RPMI8226 (cell line): ENCODE measurements around the gene LRRC2.
"Not testable (repeated sequence)": the region's sequence is repeated elsewhere in the genome, so short reads cannot be mapped to it uniquely, and the experiment has no call there.

Experiments used
- DNase-seq: peaks from one replicate; pipeline ENCODE4 v3.0.0-alpha.2; 2015

The LRRC2 gene

GRCh38 chr3:46566040-46566641 lies at the start of gene LRRC2:
Gene LRRC2, minus strand, starts transcription at chr3:46566302. Its CDS starts 14,711 bp downstream, at chr3:46551591.
- no peak for DNase-seq

- no peak for DNase-seq
Measured at GRCh38 chr3:46615050-46615775, 49.1 kb upstream of the LRRC2 start.

GRCh38 chr3:46614431-46614830 lies 48.3 kb upstream of the LRRC2 start:
- no peak for DNase-seq

DNA sequence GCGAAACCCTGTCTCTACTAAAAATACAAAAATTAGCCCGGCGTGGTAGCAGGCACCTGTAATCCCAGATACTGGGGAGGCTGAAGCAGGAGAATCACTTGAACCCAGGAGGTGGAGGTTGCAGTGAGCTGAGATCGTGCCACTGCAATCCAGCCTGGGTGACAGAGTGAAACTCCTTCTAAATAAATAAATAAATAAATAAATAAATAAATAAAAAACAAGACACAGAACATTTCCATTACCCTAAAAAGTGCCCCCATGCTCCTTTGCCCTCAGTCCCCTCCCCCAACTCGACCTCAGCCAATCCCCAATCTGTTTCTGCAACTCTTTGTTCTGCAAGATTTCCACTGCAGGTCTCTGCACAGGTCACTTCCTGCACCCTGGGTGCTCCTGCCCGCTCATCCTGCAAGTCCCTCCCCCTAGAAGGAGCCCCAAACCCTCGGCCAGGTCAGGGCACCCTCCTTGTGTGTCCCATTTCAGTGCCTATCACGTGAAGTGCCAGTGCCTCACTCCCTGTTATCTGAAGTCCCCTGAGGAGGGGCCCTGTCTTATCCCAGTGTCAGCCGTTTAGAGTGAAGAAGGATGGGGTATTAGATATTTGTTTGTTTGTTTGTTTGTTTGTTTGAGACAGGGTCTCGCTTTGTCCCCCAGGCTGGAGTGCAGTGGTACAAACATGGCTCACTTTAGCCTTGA lies 47.4 kb upstream of the LRRC2 start:
- DNase-seq: no peak

GRCh38 chr3:46612324-46612723 lies 46.2 kb upstream of the LRRC2 start, which contains the start of gene FAM240A:
Gene FAM240A, plus strand, starts transcription at chr3:46612525. Its CDS starts 159 bp downstream, at chr3:46612684.
- no peak for DNase-seq

DNA sequence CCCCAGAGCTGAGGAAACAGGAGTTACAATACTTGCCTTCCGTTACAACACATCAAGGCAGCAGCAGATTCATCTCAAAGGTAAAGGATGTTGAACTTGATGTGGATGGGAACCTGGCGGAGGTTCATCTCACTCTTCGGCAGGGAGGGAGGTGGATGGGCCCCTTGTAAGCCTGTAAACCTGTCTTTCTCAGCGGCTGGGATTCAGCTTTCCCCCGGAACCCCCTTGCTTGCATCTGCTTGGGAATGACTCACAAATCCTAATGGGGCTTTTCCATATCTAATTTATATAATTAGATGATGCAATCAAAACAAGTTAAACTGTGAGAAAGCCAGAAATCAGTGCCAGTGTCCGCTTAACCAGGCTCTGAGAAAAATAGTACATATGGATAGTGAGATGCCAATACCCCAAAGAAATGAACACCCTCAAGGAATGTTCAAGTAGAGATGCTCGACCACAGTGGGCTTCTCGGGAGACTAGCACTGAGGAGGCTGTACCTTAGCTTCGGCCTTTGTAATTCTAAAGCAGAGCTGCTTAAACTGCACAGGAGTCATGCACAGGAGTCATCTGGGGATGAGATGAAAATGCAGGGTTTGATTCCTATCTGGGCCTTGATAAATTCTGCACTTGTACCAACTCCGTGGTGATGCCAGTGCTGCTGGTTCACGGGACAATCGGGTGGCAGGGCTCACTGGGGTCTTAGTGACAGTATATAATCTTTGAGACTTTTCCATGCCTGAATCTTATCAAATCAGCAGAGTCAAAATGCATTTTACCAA lies 44.0 kb upstream of the LRRC2 start:
- DNase-seq: no peak

GRCh38 chr3:46609212-46609721 lies 43.2 kb upstream of the LRRC2 start:
- DNase-seq: peak; percentile 43

GRCh38 chr3:46607603-46608028 lies 41.5 kb upstream of the LRRC2 start:
- DNase-seq: peak; percentile 25

GRCh38 chr3:46604127-46604526 lies 38.0 kb upstream of the LRRC2 start:
- no peak for DNase-seq

- DNase-seq: no peak
Measured at GRCh38 chr3:46603446-46604046, 37.4 kb upstream of the LRRC2 start.

- DNase-seq: no peak
Measured at GRCh38 chr3:46599590-46599989, 33.5 kb upstream of the LRRC2 start.

DNA sequence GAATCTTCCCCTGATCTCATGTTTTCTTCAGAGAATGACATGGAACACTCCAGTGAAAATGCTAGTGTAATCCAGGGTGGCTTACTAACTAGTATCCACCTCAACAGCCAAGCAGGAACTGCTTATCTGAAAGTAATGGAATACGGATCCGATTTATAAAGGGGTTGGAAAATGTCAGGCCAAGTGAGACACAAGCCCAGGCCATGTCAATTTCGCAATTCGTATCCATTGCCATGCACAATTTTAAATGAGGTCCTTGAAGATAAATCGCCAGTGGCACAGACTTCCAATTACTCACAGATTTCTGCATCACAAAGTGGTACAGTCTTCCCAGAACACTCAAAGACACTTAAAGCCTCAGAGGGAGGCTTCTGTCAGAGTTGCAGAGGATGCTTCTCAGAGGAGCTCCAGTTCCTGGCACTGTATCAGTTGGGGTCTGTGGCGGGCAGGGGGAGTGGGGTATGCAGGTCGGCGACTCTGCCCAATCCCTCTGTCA lies 29.8 kb upstream of the LRRC2 start:
- no peak for DNase-seq

GRCh38 chr3:46594723-46595122 lies 28.6 kb upstream of the LRRC2 start:
- DNase-seq: no peak

GRCh38 chr3:46593979-46594378 lies 27.9 kb upstream of the LRRC2 start:
- DNase-seq: no peak

- DNase-seq: peak; percentile 13
Measured at GRCh38 chr3:46593274-46593862, 27.3 kb upstream of the LRRC2 start.

DNA sequence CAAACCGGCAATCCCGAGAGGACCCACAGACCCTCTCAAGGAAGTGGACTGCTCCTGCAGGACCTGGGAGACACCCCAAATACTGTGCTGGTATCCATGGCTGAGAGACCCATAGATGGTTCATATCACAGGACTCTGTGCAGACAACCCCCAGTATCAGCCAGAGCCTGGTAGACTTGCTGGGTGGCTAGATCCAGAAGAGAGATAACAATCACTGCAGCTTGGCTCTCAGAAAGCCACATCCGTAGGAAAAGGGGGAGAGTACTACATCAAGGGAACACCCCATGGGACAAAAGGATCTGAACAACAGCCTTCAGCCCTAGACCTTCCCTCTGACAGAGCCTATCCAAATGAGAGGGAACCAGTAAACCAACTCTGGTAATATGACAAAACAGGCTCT lies 21.2 kb upstream of the LRRC2 start:
- not testable (repeated sequence) for DNase-seq

- no peak for DNase-seq
Measured at GRCh38 chr3:46586738-46587246, 20.7 kb upstream of the LRRC2 start.

- no peak for DNase-seq
Measured at GRCh38 chr3:46585799-46586693, 19.9 kb upstream of the LRRC2 start.

DNA sequence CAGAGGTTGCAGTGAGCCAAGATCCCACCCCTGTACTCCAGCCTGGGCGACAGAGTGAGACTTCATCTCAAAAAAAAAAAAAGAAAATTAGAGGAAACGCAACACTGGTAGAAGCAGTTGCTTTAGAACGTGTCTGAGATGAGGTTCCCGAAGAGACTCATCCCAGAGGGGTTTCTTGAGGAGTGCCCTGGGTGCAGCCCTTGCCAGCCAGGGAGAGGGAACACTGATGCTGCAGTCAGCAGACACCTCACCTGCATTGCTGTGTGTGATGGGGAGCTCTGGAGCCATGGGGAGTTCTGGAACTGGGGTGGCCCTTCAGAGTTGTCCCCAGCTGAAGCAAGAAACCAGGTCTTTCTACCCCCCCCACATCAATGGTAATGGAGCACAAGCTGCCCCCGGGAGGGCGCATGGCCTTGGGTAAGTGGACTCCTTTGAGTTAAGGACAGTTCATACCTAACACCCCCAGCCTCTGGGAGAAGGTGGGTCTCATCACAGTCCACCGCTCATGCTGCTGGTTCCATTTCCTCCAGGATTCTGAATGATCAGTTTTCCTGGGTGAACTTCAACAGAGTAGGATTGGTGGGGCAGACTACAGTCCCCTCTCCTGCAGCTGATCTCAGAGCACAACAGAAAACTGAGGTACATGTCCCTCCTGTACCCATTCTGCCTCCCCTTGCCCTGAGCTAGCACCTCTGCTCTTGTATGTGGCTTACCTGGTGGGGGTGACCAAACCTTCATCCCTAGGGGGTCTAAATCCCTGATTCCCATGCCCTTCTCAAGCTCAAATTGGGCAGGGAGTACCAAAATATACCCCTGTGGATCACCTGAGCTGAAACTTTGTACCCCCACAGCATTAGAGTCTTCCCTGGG lies 18.7 kb upstream of the LRRC2 start:
- no peak for DNase-seq

- DNase-seq: no peak
Measured at GRCh38 chr3:46580675-46581074, 14.6 kb upstream of the LRRC2 start.
